HG03575 (cell line): ENCODE results near the gene PLCXD1.
"Not testable (repeated sequence)": the region's sequence is repeated elsewhere in the genome, so short reads cannot be mapped to it uniquely, and the experiment has no call there.

Experiments used
- ATAC-seq: cut with Tn5 transposase; IDR thresholded peaks from one replicate; pipeline ENCODE4 v1.9.1; 2021; ENCODE audit not compliant: unreplicated experiment, insufficient number of reproducible peaks, low FRiP score; ENCODE audit errors: extremely low read depth

Gene PLCXD1

GRCh38 chrX:261167-261918 lies 19.8 kb upstream of the PLCXD1 start:
- no peak for ATAC-seq

DNA sequence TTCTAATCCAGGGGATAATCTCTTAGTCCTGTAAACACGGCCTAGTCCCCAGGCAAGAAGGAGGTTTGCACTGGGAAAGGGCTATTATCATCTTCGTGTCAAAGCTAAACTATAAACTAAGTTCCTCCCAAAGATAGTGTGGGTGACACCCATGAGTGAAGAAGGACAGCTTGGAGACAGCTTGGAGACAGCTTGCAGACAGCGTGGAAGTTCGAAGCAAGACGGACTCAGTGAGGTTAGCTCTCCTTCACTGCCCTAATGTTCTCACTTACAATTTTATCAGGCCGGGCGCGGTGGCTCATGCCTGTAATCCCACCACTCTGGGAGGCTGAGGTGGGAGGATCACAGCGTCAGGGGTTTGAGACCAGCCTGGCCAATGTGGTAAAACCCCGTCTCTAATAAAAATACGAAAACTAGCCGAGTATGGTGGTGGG lies 19.2 kb upstream of the PLCXD1 start:
- ATAC-seq = no peak

GRCh38 chrX:262381-262909 lies 18.7 kb upstream of the PLCXD1 start:
- ATAC-seq = no peak

DNA sequence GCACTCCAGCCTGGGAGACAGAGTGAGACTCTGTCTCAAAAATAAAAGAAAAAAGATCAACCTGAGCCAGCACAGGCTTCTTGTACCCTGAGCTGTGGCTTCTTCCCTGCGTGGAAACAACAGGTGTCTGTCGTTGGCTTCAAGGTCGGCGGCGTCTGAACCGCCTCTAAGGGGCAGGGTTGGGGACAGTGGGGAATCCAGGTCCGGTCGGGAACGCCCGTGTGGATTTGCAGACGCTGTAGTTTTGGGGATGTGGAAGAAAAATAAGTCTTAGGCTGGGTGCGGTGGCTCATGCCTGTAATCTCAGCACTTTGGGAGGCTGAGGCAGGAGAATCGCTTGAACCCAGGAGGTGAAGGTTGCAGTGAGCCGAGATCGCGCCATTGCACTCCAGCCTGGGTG lies 17.2 kb upstream of the PLCXD1 start:
- ATAC-seq = not testable (repeated sequence)

DNA sequence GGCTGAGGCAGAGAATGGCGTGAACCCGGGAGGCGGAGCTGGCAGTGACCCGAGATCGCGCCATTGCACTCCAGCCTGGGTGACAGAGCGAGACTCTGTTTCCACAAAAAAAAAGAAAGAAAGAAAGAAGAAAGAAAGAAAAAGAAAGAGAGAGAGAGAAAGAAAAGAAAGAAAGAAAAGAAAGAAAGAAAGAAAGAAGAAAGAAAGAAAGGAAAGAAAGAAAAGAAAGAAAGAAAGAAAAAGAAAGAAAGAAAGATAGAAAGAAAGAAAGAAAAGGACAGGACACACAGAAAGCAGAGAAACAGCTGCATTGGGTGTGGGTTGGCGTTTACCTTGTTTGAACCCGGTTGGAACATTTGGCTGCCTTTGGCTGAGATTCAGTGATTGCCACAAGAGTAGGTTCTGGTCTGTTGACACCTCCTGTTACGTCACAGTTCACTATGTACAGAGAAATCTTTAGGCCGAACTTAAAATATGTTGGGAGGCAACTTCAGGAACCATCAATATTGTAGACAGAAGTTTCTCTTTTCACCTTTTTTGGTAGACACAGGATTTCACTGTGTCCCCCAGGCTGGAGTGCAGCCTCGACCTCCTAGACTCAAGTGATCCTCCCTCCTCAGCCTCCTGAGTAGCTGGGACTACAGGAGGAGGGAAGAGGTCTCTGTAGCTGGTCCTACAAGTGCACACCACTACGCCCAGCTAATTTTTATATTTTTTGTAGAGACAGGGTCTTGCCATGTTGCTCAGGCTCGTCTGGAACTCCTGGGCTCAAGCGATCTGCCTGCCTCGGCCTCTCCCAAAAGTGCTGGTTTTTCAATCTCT lies 16.3 kb upstream of the PLCXD1 start:
- ATAC-seq = no peak

DNA sequence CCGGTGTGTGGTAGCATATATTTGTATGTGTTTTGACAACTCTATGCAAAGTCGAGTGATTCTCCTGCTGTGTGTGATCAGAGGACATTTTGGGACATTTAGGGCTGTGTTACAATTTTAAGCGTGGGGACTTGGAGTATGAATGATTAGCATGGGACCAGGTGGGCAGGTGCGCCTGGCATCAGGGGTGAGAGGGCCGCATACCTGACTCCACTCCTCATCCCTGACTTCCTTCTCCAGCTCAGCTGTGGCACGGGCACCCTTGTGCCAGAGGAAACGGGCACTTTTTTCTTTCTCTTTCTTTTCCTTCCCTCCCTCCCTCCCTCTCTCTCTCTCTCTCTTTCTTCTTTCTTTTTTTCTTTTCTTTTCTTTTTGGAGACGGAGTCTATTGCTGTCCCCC lies 15.7 kb upstream of the PLCXD1 start:
- ATAC-seq = no peak

- ATAC-seq = no peak
Observed at GRCh38 chrX:267771-268261, 13.4 kb upstream of the PLCXD1 start.

DNA sequence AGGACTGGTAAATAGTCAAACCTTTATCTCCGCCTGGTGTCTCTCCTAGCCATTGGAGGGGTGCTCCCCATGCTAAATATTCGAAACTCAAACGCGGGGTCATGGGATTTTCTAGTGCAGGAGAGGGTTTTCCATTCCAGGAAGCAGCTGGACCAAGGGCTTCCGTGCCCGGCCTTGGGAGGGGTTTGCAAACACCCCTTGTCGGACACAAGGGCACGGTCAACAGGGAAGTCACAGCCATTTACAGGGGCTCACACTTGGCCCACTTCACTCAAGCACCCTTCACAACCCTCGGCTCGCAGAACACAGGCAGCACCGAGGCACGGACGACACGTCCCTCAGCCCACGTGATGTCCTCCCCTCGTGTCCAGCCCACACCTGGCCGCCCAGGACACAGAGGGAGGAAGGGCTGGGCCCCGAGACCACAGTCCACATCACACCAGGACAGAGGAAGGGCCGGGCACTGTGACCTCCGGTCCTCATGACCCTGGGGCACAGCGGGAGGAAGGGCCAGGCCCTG lies 10.3 kb upstream of the PLCXD1 start:
- no peak for ATAC-seq

GRCh38 chrX:274904-275475 lies 6.2 kb upstream of the PLCXD1 start:
- no peak for ATAC-seq

- no peak for ATAC-seq
Observed at GRCh38 chrX:275476-275966, 5.7 kb upstream of the PLCXD1 start.

- no peak for ATAC-seq
Observed at GRCh38 chrX:275967-276580, 5.1 kb upstream of the PLCXD1 start.

DNA sequence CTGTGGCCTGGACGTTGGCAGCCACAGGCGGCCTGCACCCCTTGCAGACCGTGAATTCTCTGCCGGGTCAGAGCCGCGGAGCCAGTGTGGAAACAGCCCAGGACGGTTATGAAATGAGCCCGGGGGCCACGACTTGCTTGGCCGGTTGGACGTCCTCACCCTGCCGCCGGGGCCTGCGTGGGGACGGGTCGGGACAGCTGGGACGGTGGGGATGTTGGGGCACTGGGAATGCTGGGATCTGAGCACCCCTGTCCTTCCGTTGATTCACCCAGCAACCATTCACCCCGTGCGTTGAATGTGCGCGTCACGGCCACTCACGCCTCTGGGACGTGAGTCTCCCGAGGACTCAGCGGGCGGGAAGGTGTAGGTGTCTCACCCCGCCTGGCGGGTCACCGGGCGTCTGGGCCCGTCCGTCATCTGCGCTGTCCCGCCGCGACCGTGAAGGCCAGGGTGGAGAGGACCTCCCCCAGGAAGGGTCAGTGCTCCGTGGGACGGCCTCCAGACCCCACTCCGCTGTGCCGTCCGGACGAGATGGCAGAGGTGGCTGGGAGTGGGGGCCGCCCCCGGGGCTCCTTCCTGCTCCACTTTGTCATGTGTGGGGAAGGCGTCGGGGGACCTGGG lies 4.5 kb upstream of the PLCXD1 start:
- no peak for ATAC-seq

DNA sequence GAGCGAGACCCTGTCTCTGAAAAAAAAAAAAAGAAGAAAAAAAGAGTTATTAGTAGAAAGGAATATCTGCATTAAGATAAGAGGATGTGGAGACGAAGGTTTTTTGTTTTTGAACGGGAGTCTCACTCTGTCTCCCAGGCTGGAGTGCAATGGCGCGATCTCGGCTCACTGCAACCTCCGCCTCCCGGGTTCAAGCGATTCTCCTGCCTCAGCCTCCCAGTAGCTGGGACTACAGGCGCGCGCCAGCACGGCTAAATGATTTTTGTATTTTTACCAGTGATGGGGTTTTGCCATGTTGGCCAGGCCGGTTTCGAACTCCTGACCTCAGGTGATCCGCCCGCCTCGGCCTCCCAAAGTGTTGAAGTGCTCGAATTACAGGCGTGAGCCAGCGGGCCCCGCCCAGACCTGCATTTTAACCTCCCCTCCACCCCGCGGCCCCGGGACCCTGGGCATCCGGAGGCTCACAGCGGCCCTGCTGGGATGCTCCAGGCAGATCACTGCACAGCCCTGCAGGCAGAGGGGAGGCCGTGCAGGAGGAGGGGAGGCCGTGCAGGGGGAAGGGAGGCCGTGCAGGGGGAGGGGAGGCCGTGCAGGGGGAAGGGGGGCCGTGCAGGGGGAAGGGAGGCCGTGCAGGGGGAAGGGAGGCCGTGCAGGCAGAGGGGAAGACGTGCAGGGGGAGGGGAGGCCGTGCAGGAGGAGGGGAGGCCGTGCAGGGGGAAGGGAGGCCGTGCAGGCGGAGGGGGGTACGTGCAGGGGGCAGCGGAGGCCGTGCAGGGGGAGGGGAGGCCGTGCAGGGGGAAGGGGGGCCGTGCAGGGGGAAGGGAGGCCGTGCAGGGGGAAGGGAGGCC lies 1.2 kb upstream of the PLCXD1 start:
- not testable (repeated sequence) for ATAC-seq

DNA sequence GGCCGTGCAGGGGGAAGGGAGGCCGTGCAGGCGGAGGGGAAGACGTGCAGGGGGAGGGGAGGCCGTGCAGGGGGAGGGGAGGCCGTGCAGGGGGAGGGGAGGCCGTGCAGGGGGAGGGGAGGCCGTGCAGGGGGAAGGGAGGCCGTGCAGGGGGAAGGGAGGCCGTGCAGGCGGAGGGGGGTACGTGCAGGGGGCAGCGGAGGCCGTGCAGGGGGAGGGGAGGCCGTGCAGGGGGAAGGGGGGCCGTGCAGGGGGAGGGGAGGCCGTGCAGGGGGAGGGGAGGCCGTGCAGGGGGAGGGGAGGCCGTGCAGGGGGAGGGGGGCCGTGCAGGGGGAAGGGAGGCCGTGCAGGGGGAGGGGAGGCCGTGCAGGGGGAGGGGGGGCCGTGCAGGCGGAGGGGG lies 459 bp upstream of the PLCXD1 start:
- ATAC-seq = not testable (repeated sequence)

DNA sequence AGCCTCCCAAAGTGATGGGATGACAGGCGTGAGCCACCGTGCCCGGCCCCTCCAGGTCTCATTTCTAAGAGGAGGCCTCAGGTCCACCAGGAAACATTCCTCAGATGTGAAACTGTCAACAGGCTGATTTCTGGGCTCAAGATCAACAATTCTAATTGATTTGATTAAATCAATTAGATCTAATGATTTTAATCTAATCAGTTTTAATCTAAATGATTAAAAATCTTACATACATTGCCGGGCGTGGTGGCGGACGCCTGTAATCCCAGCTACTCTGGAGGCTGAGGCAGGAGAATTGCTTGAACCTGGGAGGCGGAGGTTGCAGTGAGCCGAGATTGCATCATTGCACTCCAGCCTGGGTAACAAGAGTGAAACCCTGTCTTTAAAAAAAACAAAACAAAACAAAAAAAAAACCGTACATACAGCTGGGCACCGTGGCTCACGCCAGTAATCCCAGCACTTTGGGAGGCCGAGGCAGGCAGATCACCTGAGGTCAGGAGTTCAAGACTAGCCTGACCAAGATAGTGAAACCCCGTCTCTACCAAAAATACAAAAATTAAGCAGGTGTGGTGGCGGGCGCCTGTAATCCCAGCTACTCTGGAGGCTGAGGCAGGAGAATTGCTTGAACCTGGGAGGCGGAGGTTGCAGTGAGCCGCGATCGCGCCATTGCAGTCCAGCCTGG lies 960 bp downstream of the PLCXD1 start:
- ATAC-seq = not testable (repeated sequence)

GRCh38 chrX:283115-283845 lies 2.1 kb downstream of the PLCXD1 start:
- peak; percentile 95 for ATAC-seq
